ENCODE results near the gene SPECC1L.

SPECC1L gene

GRCh38 chr22:24326266-24326665, 55.6 kb downstream of the SPECC1L start:
- no peak for DNase-seq

GRCh38 chr22:24327832-24328231, 57.2 kb downstream of the SPECC1L start:
- DNase-seq: no peak

- no peak for DNase-seq
These were observed 58.8 kb downstream of the SPECC1L start for GRCh38 chr22:24329453-24329852.

GRCh38 chr22:24330636-24331035, 60.0 kb downstream of the SPECC1L start:
- DNase-seq: peak; percentile 19

- peak; percentile 55 for DNase-seq
These were observed 61.1 kb downstream of the SPECC1L start for GRCh38 chr22:24331468-24332440.

GRCh38 chr22:24333301-24333700, 62.7 kb downstream of the SPECC1L start:
- DNase-seq: peak; percentile 83

- DNase-seq: no peak
These were observed 64.9 kb downstream of the SPECC1L start for GRCh38 chr22:24335496-24335895.

GRCh38 chr22:24337894-24338645, 67.4 kb downstream of the SPECC1L start:
- DNase-seq: no peak

- DNase-seq: peak; percentile 8
These were observed 68.3 kb downstream of the SPECC1L start for GRCh38 chr22:24338726-24339451.

GRCh38 chr22:24339452-24339747, 68.8 kb downstream of the SPECC1L start:
- no peak for DNase-seq

GRCh38 chr22:24341627-24342026, 71.0 kb downstream of the SPECC1L start:
- no peak for DNase-seq

- no peak for DNase-seq
These were observed 80.0 kb downstream of the SPECC1L start for GRCh38 chr22:24350627-24351026.

GRCh38 chr22:24353121-24353520, 82.5 kb downstream of the SPECC1L start:
- no peak for DNase-seq

- no peak for DNase-seq
These were observed 84.9 kb downstream of the SPECC1L start for GRCh38 chr22:24355574-24355973.

GRCh38 chr22:24357547-24357946, 86.9 kb downstream of the SPECC1L start:
- DNase-seq: peak; percentile 13

GRCh38 chr22:24358105-24358836, 87.6 kb downstream of the SPECC1L start:
- no peak for DNase-seq

- no peak for DNase-seq
These were observed 89.0 kb downstream of the SPECC1L start for GRCh38 chr22:24359452-24360120.

GRCh38 chr22:24361976-24362646, 91.5 kb downstream of the SPECC1L start:
- no peak for DNase-seq

GRCh38 chr22:24363243-24363642, 92.6 kb downstream of the SPECC1L start:
- no peak for DNase-seq

GRCh38 chr22:24366701-24367100, 96.1 kb downstream of the SPECC1L start:
- no peak for DNase-seq

GRCh38 chr22:24367841-24368240, 97.2 kb downstream of the SPECC1L start:
- DNase-seq: peak; percentile 78

Measured in EL (cell line).